Type B pancreatic cell (in vitro differentiated cells): ENCODE measurements around the gene BICRAL. TPM values are rescaled to one million over a fixed set of nuclear protein-coding genes. Genes with fewer than 3 reads are reported as not detected.

ENCODE experiments used
- DNase-seq: peaks from one replicate; pipeline ENCODE4 v3.0.0; 2021; ENCODE audit warnings: mixed read lengths; ENCODE audit not compliant: unreplicated experiment; ENCODE audit errors: extremely low spot score
- H3K27ac Mint-ChIP-seq: 2 replicates; pipeline ENCODE4 v1.8.0; 2021; ENCODE audit warnings: mild to moderate bottlenecking, mixed read lengths
- H3K27me3 Mint-ChIP-seq: 2 replicates; pipeline ENCODE4 v1.8.0; 2021; ENCODE audit warnings: mixed read lengths
- H3K36me3 Mint-ChIP-seq: 2 replicates; pipeline ENCODE4 v1.8.0; 2021; ENCODE audit warnings: mixed read lengths
- H3K4me1 Mint-ChIP-seq: one replicate; pipeline ENCODE4 v1.8.0; 2021; ENCODE audit warnings: mixed read lengths; ENCODE audit not compliant: unreplicated experiment
- H3K4me3 Mint-ChIP-seq: 2 replicates; pipeline ENCODE4 v1.8.0; 2021; ENCODE audit warnings: mild to moderate bottlenecking, mixed read lengths
- H3K9me3 Mint-ChIP-seq: 2 replicates; pipeline ENCODE4 v1.8.0; 2021; ENCODE audit warnings: mixed read lengths
- total RNA-seq: library from RNA; stranded (reverse); gene quantifications from 2 replicates; pipeline ENCODE4 v1.2.1, GENCODE V29; 2021; ENCODE audit warnings: low replicate concordance
- TF ChIP-seq, protein P1 (sequence below): fragments of 200-600 bp; sonication (generic); conservative IDR thresholded peaks from 2 replicates; pipeline ENCODE4 v1.5.0; 2021; ENCODE audit warnings: antibody characterized with exemption, mild to moderate bottlenecking

BICRAL gene
- total RNA-seq, 1 donor from 2014 or later, result 9.3 TPM

DNA sequence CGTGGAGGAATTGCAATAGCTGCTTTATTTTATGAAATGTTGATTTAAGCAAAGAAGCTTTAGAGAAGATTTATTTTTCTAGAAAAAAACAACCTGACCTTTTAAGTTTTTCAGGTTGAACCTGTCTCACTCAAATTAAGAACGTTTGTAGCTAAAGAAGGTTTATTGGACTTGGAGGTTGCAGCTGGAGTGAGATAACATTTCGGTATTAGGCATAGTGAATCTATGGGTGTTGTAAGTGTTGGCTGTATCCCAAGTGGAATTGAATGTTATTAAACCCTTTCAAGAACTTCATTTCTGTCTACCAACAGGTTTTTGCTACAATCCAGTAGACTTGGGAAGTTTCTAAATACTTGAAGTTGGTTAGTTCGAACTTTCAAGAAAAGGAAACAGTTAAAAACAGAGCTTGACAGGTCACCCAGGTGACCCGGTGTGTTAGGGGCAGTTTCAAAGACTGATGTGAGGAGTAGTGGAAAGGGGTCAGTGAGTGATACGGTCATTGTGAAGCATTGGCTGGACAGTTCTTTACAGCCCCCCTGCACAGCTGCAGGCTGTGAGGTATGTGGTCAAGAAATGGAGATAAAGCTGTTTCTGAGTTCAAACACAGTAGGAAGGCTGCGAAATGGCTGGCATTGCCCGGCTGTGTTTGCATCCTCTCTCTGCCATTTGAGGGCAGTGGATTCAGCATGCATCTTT is 33.5 kb upstream of the BICRAL start:
- peak overlapping the region; percentile 98 for H3K4me3 Mint-ChIP-seq
- TF ChIP-seq, protein P1, sequence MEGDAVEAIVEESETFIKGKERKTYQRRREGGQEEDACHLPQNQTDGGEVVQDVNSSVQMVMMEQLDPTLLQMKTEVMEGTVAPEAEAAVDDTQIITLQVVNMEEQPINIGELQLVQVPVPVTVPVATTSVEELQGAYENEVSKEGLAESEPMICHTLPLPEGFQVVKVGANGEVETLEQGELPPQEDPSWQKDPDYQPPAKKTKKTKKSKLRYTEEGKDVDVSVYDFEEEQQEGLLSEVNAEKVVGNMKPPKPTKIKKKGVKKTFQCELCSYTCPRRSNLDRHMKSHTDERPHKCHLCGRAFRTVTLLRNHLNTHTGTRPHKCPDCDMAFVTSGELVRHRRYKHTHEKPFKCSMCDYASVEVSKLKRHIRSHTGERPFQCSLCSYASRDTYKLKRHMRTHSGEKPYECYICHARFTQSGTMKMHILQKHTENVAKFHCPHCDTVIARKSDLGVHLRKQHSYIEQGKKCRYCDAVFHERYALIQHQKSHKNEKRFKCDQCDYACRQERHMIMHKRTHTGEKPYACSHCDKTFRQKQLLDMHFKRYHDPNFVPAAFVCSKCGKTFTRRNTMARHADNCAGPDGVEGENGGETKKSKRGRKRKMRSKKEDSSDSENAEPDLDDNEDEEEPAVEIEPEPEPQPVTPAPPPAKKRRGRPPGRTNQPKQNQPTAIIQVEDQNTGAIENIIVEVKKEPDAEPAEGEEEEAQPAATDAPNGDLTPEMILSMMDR, result no peak
- H3K27ac Mint-ChIP-seq, result peak overlapping the region; percentile 98
- no peaks in the 10 kb centered on the region for H3K27me3 Mint-ChIP-seq
- no peaks in the 10 kb centered on the region for H3K9me3 Mint-ChIP-seq
- H3K36me3 Mint-ChIP-seq, result peaks cover 4% of the 10 kb centered on the region
- peaks cover 34% of the 10 kb centered on the region for H3K4me1 Mint-ChIP-seq
- DNase-seq, result no peak

DNA sequence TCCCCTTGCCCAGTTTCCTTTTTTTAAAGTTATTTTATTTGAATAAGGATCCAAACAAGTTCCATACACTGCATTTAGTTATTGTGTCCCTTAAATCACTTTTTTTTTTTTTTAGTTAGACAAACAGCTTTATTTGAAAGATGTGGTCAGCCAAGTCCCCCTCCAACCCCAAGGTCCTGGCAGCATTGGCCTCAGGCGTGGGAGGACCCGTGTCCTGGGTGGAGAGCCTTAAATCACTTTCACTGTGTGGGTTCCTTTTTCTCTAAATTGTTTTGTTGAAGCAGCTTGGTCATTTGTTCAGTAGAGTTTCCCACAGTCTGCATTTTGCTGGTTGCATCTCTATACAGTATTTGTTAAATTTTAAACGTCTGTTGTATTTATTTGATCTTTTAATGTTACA is 30.8 kb upstream of the BICRAL start:
- Mint-ChIP-seq H3K9me3 (no peaks in the 10 kb centered on the region), H3K27ac (no peak overlapping the region), H3K4me1 (peaks cover 23% of the 10 kb centered on the region), H3K36me3 (peaks cover 4% of the 10 kb centered on the region), H3K27me3 (no peaks in the 10 kb centered on the region), H3K4me3 (no peak overlapping the region)
- TF ChIP-seq, protein P1, result no peak
- DNase-seq, result no peak

DNA sequence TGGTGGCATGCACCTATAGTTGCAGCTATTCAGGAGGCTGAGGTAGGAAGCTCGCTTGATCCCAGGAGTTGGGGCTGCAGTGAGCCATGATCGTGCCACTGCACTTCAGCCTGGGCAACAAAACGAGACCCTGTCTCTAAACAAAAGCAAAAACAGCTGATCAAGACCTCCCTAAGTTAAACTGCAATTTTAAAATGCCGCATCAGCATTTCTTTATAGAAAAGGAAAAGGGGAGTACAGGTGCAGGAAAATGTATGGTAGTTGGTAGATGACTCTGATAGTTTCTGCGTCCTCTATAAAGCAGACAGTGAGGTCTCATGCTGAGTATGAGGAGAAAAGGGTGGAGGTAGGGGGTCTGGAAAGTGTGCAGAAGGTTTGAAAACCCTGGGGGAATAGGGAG is 27.1 kb upstream of the BICRAL start:
- Mint-ChIP-seq H3K4me3 (no peak overlapping the region), H3K27ac (no peak overlapping the region), H3K4me1 (peaks cover 15% of the 10 kb centered on the region), H3K27me3 (no peaks in the 10 kb centered on the region), H3K9me3 (no peaks in the 10 kb centered on the region), H3K36me3 (peaks cover 10% of the 10 kb centered on the region)
- TF ChIP-seq, protein P1, result no peak
- no peak for DNase-seq

DNA sequence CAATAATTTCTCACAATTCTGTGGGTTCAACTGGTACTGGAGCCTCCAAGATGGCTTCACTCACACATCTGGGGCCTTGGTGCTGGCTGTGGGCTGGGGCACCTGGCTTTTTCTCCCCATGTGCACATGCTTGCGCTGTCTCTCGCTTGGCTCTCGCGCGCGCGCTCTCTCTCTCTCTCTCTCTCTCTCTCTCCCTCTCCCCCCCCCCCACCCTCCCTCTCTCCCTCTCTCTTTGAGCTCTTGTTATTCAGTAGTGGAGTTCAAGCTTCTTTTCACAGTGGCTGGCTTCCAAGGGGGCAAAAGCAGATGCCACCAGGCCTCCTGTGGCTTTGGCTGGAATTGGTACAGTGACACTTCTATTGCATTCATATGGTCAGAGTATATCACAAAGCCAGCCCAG is 25.1 kb upstream of the BICRAL start:
- H3K27me3 Mint-ChIP-seq, result no peaks in the 10 kb centered on the region
- TF ChIP-seq, protein P1, result no peak
- no peak overlapping the region for H3K4me3 Mint-ChIP-seq
- DNase-seq, result no peak
- H3K4me1 Mint-ChIP-seq, result peaks cover 10% of the 10 kb centered on the region
- H3K27ac Mint-ChIP-seq, result no peak overlapping the region
- H3K9me3 Mint-ChIP-seq, result no peaks in the 10 kb centered on the region
- peaks cover 10% of the 10 kb centered on the region for H3K36me3 Mint-ChIP-seq

DNA sequence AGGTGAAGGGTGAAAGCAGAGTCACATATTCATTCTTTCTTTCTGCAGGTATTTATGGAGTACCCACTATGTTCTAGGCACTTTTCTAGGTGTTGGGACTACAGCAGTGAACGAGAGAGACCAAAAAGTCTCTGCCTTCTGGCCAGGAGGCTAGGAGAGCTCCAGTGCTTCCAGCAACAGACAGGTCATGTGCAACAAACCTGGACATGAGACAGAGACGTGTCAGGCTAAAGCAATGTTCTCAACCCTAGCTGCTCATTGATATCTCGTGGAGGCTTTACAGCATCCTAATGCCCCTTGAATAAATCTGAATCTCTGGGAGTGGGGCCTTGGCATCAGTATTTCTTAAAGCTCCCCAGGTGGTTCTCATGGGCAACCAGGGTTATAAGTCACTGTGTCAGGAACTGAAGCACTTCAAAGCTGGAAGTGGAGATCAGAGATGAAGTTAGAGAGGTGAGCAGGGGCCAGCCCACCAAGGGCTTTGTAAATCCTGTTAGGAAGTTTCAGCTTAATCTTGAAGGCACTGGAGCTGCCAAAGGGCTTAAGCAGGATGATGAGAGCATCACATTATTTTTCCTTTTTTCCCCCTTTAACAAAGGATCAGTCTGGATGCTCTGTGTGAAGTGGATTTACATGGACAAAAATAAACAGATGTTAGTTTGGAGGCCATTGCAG is 23.0 kb upstream of the BICRAL start:
- TF ChIP-seq, protein P1, result no peak
- Mint-ChIP-seq H3K9me3 (no peaks in the 10 kb centered on the region), H3K4me3 (no peak overlapping the region), H3K27ac (no peak overlapping the region), H3K36me3 (peaks cover 10% of the 10 kb centered on the region), H3K4me1 (peaks cover 6% of the 10 kb centered on the region), H3K27me3 (no peaks in the 10 kb centered on the region)
- no peak for DNase-seq
